ENCODE measurements around the gene USP7. TPM values are rescaled to one million over a fixed set of nuclear protein-coding genes. Genes with fewer than 3 reads are reported as not detected.
A peak's percentile ranks its signal among the peaks of the same experiment; 100 is the strongest.
"Not testable (repeated sequence)": the region's sequence is repeated elsewhere in the genome, so short reads cannot be mapped to it uniquely, and the experiment has no call there.

Gene USP7
- polyA plus RNA-seq, 3 donors, result 18.6 to 30.5 (median 27.3) TPM

- 78 to 83% (median 81%) methylated on average over 7 of the region's 7 CpGs for WGBS, 3 donors
- H3K27ac ChIP-seq (ENCODE audit: low read depth, low read length), result no peak overlapping the region
These were observed 19.1 kb upstream of the USP7 start for GRCh38 chr16:8982816-8983215.

- H3K27ac ChIP-seq (ENCODE audit: low read depth, low read length), result not testable (repeated sequence)
- 92 to 94% (median 94%) methylated on average over 28 to 31 of the region's 31 CpGs for WGBS, 3 donors
These were observed 18.2 kb upstream of the USP7 start for GRCh38 chr16:8981901-8982300.

GRCh38 chr16:8976189-8976588 lies 12.5 kb upstream of the USP7 start:
- WGBS, 3 donors, result 59 to 72% (median 65%) methylated on average over 3 of the region's 3 CpGs
- not testable (repeated sequence) for H3K27ac ChIP-seq (ENCODE audit: low read depth, low read length)

- 50 to 77% (median 60%) methylated on average over 11 of the region's 11 CpGs for WGBS, 3 donors
These were observed 11.3 kb upstream of the USP7 start for GRCh38 chr16:8975039-8975438.

GRCh38 chr16:8972843-8973586 lies 9.3 kb upstream of the USP7 start:
- 69 to 75% (median 74%) methylated on average over 7 of the region's 7 CpGs for WGBS, 3 donors
- H3K27ac ChIP-seq (ENCODE audit: low read depth, low read length), result no peak overlapping the region

More at GRCh38 chr16:8975039-8975438, 11.3 kb upstream of the USP7 start:
- H3K27ac ChIP-seq (ENCODE audit: low read depth, low read length), result no peak overlapping the region

GRCh38 chr16:8971416-8971815 lies 7.7 kb upstream of the USP7 start:
- H3K27ac ChIP-seq (ENCODE audit: low read depth, low read length), result no peak overlapping the region
- 98 to 100% (median 100%) methylated on average over 1 of the region's 1 CpG for WGBS, 3 donors

GRCh38 chr16:8969202-8969897 lies 5.6 kb upstream of the USP7 start:
- WGBS, 3 donors, result 75 to 88% (median 87%) methylated on average over 10 of the region's 10 CpGs
- H3K27ac ChIP-seq (ENCODE audit: low read depth, low read length), result not testable (repeated sequence)

GRCh38 chr16:8968054-8968453 lies 4.3 kb upstream of the USP7 start:
- WGBS, 3 donors, result 89 to 95% (median 92%) methylated on average over 9 of the region's 9 CpGs
- H3K27ac ChIP-seq (ENCODE audit: low read depth, low read length), result not testable (repeated sequence)

GRCh38 chr16:8967132-8967821 lies 3.6 kb upstream of the USP7 start:
- H3K27ac ChIP-seq (ENCODE audit: low read depth, low read length), result no peak overlapping the region
- WGBS, 3 donors, result 45 to 64% (median 52%) methylated on average over 8 of the region's 8 CpGs

GRCh38 chr16:8966817-8967131 lies 3.1 kb upstream of the USP7 start:
- H3K27ac ChIP-seq (ENCODE audit: low read depth, low read length), result no peak overlapping the region
- WGBS, 3 donors, result 80 to 86% (median 83%) methylated on average over 3 of the region's 3 CpGs

GRCh38 chr16:8964462-8964861 lies 756 bp upstream of the USP7 start:
- 50 to 60% (median 56%) methylated on average over 6 of the region's 6 CpGs for WGBS, 3 donors
- H3K27ac ChIP-seq (ENCODE audit: low read depth, low read length), result no peak overlapping the region

GRCh38 chr16:8963010-8963820 lies 491 bp downstream of the USP7 start:
- WGBS, 3 donors, result 0 to 2% (median 1%) methylated on average over 28 to 115 of the region's 146 CpGs
- H3K27ac ChIP-seq (ENCODE audit: low read depth, low read length), result peak overlapping the region; percentile 85

- 0 to 1% (median 0%) methylated on average over 43 to 50 of the region's 50 CpGs for WGBS, 3 donors
These were observed 1.2 kb downstream of the USP7 start for GRCh38 chr16:8962393-8963009.

GRCh38 chr16:8961811-8962390 lies 1.8 kb downstream of the USP7 start:
- 15 to 43% (median 36%) methylated on average over 15 of the region's 15 CpGs for WGBS, 3 donors
- H3K27ac ChIP-seq (ENCODE audit: low read depth, low read length), result no peak overlapping the region

More at GRCh38 chr16:8962393-8963009, 1.2 kb downstream of the USP7 start:
- H3K27ac ChIP-seq (ENCODE audit: low read depth, low read length), result peak overlapping the region; percentile 34

- WGBS, 3 donors, result 24 to 66% (median 41%) methylated on average over 1 of the region's 1 CpG
- no peak overlapping the region for H3K27ac ChIP-seq (ENCODE audit: low read depth, low read length)
These were observed 3.0 kb downstream of the USP7 start for GRCh38 chr16:8960788-8961109.

GRCh38 chr16:8959921-8960787 lies 3.6 kb downstream of the USP7 start:
- 17 to 28% (median 27%) methylated on average over 12 of the region's 12 CpGs for WGBS, 3 donors
- H3K27ac ChIP-seq (ENCODE audit: low read depth, low read length), result no peak overlapping the region
